ENCODE results near the gene PHYHIPL.
A peak's percentile ranks its signal among the peaks of the same experiment; 100 is the strongest.
"Not testable (repeated sequence)": the region's sequence is repeated elsewhere in the genome, so short reads cannot be mapped to it uniquely, and the experiment has no call there.

The PHYHIPL gene

DNA sequence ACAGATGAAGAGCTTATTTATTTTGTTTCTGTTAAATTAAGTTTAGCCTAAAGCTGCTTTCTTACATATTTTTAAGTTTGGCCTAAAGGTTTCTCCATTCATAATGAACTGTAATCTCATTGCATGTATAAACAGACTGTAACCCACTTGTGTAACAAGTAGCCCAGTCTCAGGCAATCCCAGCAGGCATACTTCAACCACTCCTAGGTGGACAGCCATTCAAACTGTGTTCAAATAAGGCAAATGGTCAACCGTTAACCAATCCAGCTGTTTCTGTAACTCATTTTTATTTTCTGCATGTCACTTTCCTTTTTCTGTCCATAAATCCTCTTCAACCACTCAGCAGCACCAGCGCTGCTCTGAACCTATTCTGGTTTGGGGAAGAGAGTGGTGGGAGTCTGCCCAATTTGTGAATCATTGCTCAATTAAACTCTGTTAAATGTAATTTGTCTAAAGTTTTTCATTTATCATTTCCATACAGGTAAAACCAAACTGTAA is 35.9 kb downstream of the PHYHIPL start:
- no peak for DNase-seq

- DNase-seq, result no peak
Observed at GRCh38 chr10:59214160-59214559, 37.7 kb downstream of the PHYHIPL start.

DNA sequence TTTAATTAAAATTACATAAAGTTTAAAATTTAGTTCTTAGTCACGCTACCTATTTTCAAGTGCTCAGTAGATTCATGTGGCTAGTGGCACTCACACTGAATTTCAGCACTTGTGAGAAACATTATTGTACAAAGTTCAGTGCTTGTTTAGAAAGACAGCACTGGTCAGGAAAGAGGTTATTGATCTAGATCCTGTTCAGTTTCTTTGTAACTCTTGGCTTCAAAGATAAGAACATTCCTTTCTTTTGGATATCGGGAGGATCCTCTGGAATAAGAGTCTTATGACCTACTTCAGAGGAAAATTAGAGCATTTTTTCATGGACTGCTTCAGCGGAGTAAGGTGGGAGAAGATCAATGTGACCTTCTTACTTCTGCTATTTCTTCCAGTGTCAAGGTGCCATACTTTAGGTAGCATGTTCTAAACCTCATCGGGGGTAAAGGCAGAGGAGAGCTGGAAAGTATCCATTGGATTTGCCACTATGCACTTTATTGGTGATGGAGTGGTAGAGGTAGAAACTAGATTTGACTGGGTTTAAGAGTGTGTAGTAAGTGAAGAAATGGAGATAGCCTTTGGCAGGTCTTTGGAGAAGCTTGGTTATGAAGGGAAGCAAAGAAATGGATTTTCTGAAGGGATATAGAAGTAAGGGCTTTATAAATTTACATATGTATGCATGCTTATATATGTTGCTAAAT is 39.9 kb downstream of the PHYHIPL start:
- DNase-seq, result no peak

GRCh38 chr10:59222788-59223187 is 46.3 kb downstream of the PHYHIPL start:
- DNase-seq, result no peak

DNA sequence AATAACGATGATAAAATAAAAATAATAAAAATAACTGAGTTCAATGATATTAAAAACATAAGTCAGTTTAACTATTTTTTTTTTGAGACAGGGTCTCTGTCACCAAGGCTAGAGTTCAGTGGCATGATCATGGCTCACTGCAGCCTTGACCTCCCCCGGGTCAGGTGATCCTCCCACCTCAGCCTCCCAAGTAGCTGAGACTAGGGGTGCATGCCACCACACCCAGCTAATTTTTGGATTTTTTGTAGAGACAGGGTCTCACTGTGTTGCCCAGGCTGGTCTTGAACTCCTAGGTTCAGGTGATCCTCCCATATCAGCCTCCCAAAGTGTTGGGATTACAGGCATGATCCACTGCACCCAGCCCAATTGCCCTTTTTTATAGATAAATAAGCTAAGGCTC is 47.2 kb downstream of the PHYHIPL start:
- DNase-seq, result not testable (repeated sequence)

DNA sequence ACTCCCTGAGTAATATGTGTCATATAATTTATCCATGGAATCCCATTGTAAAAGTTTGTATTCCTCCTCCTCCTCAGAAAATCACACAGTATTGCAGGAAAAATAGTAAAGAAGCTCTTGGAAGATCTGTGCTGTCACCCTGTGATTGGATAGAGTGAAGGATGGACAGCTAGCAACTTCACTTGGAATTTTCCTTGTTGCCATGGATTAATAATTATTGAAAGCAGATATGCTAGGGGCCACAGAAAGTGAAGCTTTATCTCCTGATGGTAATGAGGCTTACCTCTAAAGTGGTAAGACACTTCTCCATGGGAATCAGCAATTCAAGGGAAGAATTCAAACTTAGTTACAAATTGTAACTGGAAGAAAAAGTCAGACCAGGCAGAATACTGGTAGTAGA is 48.8 kb downstream of the PHYHIPL start:
- no peak for DNase-seq

- no peak for DNase-seq
Observed at GRCh38 chr10:59227136-59227673, 50.8 kb downstream of the PHYHIPL start.

DNA sequence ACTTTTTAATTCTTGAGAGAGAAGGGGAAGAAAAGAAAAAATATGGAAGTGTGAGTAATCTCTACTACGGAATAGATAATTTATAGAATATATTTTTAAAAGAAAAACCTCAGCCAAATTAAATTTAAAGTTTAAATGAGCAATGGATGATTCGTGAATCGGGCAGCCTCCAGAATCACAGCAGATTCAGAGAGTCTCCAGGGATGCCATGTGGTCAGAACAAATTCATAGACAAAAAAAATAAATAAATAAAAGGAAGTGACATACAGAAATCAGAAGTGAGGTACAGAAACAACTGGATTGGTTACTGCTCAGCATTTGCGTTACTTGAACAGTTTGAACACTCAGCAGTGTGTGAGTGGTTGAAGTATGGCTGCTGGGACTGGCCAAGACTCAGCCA is 53.0 kb downstream of the PHYHIPL start:
- DNase-seq, result no peak

- DNase-seq, result no peak
Observed at GRCh38 chr10:59234194-59234593, 57.8 kb downstream of the PHYHIPL start.

GRCh38 chr10:59234816-59235429 is 58.5 kb downstream of the PHYHIPL start:
- no peak for DNase-seq

GRCh38 chr10:59236064-59236697 is 59.7 kb downstream of the PHYHIPL start:
- DNase-seq, result no peak

DNA sequence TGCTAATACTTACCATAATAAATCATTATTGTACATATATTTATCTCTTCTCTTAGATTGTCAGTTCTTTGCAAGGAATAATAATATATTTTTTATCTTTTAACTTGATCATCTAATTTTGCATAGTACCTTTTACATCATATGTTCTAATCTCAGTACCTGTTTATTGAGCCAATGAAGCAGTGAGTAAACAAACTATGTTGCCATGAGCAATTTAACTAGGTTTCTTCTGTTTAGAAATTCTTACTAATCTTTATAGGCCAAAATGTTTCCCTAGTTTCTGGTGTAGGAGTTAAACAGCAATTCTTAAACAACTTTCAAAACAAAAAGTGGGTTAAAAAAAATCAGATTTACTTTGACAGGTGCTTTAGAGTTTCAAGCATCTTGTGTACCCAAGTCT is 61.3 kb downstream of the PHYHIPL start:
- no peak for DNase-seq

- DNase-seq, result not testable (repeated sequence)
Observed at GRCh38 chr10:59239108-59239507, 62.7 kb downstream of the PHYHIPL start.

DNA sequence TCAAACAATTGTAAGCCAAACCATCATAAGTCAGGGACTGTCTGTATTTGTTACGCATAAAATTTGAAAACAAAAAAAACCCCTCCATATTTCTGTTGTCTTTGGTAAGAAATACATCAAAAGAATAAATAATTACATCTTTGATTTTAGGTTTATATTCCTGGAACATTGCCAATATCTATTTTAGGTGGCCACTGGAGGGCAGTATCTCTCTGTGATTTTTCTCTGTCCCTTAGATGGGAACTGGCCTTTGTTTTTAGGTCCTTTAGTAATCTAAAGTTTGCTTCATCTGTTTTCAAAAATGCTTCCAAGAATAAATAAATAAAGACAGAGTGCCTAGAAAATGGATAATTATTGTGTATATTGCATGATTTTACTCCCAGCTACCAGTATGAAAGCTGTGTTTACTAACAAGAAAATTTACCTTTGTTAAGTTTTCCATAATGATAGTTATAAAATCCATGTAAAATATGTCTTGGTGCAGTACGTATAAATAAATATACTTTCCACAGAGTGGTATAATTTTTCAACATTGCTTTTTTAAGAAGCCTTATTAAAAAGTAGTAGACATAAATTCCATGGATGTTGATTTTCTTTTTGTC is 64.2 kb downstream of the PHYHIPL start:
- peak in 1 of 2 donors; percentile 4 for DNase-seq

- no peak for DNase-seq
Observed at GRCh38 chr10:59242057-59242456, 65.6 kb downstream of the PHYHIPL start.

DNA sequence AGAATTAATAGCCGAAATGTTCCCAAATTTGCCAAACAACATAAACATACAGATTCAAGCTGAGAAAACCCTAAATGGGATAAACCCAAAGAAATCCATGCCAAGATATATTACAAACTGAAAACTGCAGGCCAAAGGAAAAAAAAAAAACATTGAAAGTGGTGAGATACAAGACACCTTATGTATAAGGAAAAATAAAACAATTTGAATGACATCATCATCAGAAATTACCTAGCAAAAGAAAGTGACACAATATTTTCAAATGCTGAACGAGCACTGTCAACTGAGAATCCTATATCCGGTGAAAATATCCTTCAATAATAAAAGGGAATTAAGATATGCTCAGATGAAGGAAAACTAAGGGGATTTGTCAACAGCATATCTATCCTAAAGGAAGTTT is 66.5 kb downstream of the PHYHIPL start:
- no peak for DNase-seq

GRCh38 chr10:59243611-59244195 is 67.3 kb downstream of the PHYHIPL start:
- no peak for DNase-seq

DNA sequence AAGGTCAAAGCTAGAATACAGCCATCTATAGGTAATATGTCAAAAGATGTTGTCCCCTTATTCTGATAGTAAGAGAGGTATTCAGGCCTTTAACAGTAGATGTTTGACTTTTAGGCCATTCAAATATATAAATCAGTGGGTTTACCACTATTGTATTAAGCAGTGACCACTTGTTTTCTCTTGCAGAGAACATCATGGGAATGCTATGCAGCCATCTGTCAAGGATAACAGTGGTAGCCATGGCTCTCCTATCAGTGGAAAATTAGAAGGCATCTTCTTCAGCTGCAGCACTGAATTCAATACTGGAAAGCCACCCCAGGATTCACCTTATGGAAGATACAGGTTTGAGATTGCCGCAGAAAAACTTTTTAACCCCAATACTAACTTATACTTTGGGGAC is 68.4 kb downstream of the PHYHIPL start:
- no peak for DNase-seq

- DNase-seq, result no peak
Observed at GRCh38 chr10:59245686-59246085, 69.2 kb downstream of the PHYHIPL start.

- no peak for DNase-seq
Observed at GRCh38 chr10:59252491-59252890, 76.0 kb downstream of the PHYHIPL start.

- no peak for DNase-seq
Observed at GRCh38 chr10:59255463-59255862, 79.0 kb downstream of the PHYHIPL start.

GRCh38 chr10:59257224-59257623 is 80.8 kb downstream of the PHYHIPL start:
- DNase-seq, result no peak

DNA sequence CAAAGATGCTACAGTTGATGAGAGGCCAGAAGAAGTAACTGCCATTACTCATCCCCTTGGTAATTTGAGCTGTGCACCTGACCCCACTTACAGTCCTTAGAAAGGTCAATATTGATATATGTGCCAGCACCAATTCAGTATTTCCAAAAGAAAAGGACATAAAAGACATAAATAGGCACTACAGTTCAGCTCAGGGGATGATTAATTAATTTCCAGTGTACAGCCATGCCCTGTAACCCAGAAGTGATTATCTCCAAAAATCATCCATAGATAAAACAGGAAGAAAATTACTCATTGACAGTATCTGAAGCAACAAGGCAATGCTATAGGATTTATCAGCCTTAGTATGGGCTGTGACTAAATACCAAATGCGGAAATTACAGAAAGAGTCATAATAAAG is 82.4 kb downstream of the PHYHIPL start:
- DNase-seq, result no peak
